ENCODE results near the gene POLD3. TPM values are rescaled to one million over a fixed set of nuclear protein-coding genes. Genes with fewer than 3 reads are reported as not detected.
"Not testable (repeated sequence)": the region's sequence is repeated elsewhere in the genome, so short reads cannot be mapped to it uniquely, and the experiment has no call there.

The POLD3 gene
- total RNA-seq, 1 experiment from 2014 or later, result 28.4 TPM

DNA sequence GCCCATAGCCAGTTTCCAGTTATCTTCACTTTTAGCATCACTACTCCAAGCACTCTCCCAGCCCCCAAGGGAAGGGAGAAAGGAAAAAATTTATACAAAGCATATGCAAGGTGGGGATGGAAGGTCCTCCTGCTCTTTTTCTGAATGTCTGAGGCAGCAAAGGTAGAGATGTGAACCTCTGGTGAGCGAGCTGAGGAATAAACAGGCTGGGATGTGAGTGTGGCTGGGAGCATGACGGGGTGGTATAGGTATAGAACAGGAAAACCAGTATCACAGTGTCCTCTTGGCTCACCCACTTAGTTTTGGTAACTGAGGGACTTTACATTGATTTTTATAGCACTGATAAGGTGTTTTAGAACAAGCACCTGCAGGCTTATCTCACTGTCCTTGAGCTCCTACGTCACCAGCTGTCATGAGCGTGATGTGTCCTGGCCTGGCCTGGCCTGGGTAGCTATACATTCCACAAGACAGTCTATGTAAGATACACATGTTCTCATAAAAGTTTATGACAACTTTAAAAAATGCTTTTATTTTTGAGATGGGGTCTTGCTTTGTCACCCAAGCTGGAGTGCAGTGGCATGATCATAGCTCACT, 10.3 kb upstream of the POLD3 start:
- ATAC-seq (no peak), DNase-seq (no peak)
- H3K4me3 ChIP-seq (ENCODE audit: low read length), result no peak overlapping the region
- H3K36me3 ChIP-seq (ENCODE audit: low read depth, low read length), result no peaks in the 10 kb centered on the region
- no peaks in the 10 kb centered on the region for H3K9me2 ChIP-seq (replicated peaks; ENCODE audit: low read length)
- no peaks in the 10 kb centered on the region for H4K20me1 ChIP-seq (ENCODE audit: low read length)
- no peaks in the 10 kb centered on the region for H3F3A ChIP-seq (ENCODE audit: low read length, unreplicated experiment)
- H2AFZ ChIP-seq (ENCODE audit: low read length), result no peak overlapping the region
- H3K27me3 ChIP-seq (ENCODE audit: low read length), result no peaks in the 10 kb centered on the region
- no peak overlapping the region for H3K27ac ChIP-seq (ENCODE audit: low read length)
- ChIA-PET POLR2A (ENCODE audit: unreplicated experiment) (interaction anchor here (0.5 kb wide), 1 partner anchor 25 kb away, joined by 4 read pairs; no protein-coding TSS in a partner anchor), CTCF (interaction anchor here (0.5 kb wide), 1 partner anchor 911 kb away, joined by 3 read pairs; no protein-coding TSS in a partner anchor)
- no peaks in the 10 kb centered on the region for H3K4me1 ChIP-seq (ENCODE audit: insufficient read depth, low read length)
- H3K79me2 ChIP-seq (ENCODE audit: low read length), result no peaks in the 10 kb centered on the region
- H3K9ac ChIP-seq (ENCODE audit: low read length), result no peak overlapping the region
- TF ChIP-seq, protein P1, sequence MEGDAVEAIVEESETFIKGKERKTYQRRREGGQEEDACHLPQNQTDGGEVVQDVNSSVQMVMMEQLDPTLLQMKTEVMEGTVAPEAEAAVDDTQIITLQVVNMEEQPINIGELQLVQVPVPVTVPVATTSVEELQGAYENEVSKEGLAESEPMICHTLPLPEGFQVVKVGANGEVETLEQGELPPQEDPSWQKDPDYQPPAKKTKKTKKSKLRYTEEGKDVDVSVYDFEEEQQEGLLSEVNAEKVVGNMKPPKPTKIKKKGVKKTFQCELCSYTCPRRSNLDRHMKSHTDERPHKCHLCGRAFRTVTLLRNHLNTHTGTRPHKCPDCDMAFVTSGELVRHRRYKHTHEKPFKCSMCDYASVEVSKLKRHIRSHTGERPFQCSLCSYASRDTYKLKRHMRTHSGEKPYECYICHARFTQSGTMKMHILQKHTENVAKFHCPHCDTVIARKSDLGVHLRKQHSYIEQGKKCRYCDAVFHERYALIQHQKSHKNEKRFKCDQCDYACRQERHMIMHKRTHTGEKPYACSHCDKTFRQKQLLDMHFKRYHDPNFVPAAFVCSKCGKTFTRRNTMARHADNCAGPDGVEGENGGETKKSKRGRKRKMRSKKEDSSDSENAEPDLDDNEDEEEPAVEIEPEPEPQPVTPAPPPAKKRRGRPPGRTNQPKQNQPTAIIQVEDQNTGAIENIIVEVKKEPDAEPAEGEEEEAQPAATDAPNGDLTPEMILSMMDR (conservative IDR thresholded peaks at IDR 0.05; ENCODE audit: low read depth, low read length), result no peak
- TF ChIP-seq EZH2 (IDR thresholded peaks at IDR 0.05; ENCODE audit: low read length, unreplicated experiment) (no peak), EZH2phosphoT487 (IDR thresholded peaks at IDR 0.05; ENCODE audit: borderline replicate concordance, low read length) (no peak)
- intact Hi-C loops (cut with micrococcal nuclease), result no loop called here
- no peak overlapping the region for H3K4me2 ChIP-seq (ENCODE audit: low read length)
- no peaks in the 10 kb centered on the region for H3K9me3 ChIP-seq (ENCODE audit: low read length)
- no TSS peak for BruUV-seq (replicated peaks)

DNA sequence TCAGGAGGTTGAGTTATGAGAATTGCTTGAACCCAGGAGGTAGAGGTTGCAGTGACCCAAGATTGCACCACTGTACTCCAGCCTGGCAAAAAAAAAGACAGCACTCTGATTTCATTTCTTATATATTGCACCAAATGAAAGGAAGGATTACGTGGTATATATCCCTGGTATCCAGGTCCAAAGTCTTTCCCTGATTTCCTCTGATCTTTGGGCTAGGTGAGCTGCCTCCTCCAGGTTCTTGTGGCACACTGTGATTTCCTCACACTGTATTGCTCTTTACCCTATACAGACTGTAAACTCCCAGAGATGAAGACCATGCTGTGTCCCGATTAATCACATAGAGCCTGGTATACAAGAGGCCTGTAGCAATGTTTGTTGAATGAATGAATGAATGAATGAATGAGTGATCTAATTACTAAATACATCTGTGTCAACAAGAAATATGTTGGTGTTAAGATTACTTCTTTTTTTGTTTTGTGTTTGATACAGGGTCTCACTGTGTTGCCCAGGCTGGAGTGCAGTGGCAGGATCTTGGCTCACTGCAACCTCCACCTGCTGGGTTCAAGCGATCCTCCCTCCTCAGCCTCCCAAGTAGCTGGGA, 9.3 kb upstream of the POLD3 start:
- H3K36me3 ChIP-seq (ENCODE audit: low read depth, low read length), result no peaks in the 10 kb centered on the region
- ChIA-PET POLR2A (ENCODE audit: unreplicated experiment) (no interaction called here), CTCF (interaction anchor here (0.6 kb wide), 1 partner anchor 596 kb away, joined by 3 read pairs; no protein-coding TSS in a partner anchor)
- DNase-seq, result no peak
- ATAC-seq, result no peak
- no peak overlapping the region for H2AFZ ChIP-seq (ENCODE audit: low read length)
- no peaks in the 10 kb centered on the region for H3K9me2 ChIP-seq (replicated peaks; ENCODE audit: low read length)
- no TSS peak for BruUV-seq (replicated peaks)
- H3F3A ChIP-seq (ENCODE audit: low read length, unreplicated experiment), result no peaks in the 10 kb centered on the region
- H4K20me1 ChIP-seq (ENCODE audit: low read length), result no peaks in the 10 kb centered on the region
- H3K27me3 ChIP-seq (ENCODE audit: low read length), result no peaks in the 10 kb centered on the region
- intact Hi-C loops (cut with micrococcal nuclease), result no loop called here
- H3K4me2 ChIP-seq (ENCODE audit: low read length), result no peak overlapping the region
- H3K4me1 ChIP-seq (ENCODE audit: insufficient read depth, low read length), result no peaks in the 10 kb centered on the region
- no peak overlapping the region for H3K27ac ChIP-seq (ENCODE audit: low read length)
- no peak overlapping the region for H3K4me3 ChIP-seq (ENCODE audit: low read length)
- H3K9me3 ChIP-seq (ENCODE audit: low read length), result no peaks in the 10 kb centered on the region
- TF ChIP-seq EZH2phosphoT487 (IDR thresholded peaks at IDR 0.05; ENCODE audit: borderline replicate concordance, low read length) (no peak), EZH2 (IDR thresholded peaks at IDR 0.05; ENCODE audit: low read length, unreplicated experiment) (no peak)
- TF ChIP-seq, protein P1 (conservative IDR thresholded peaks at IDR 0.05; ENCODE audit: low read depth, low read length), result no peak
- H3K9ac ChIP-seq (ENCODE audit: low read length), result no peak overlapping the region
- no peaks in the 10 kb centered on the region for H3K79me2 ChIP-seq (ENCODE audit: low read length)

DNA sequence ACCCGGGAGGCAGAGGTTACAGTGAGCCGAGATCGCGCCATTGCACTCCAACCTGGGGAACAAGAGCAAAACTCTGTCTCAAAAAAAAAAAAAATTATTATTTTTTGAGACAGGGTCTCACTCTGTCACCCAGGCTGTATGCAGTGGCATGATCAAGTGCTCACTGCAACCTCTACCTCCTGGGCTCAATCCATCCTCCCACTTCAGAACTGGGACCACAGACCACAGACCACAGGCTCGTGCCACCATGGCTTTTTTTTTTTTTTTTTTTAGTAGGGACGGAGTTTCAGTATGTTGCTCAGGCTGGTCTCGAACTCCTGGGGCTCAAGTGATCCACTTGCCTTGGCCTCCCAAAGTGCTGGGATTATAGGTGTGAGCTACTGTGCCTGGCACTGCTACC, 1.9 kb upstream of the POLD3 start:
- H3K4me3 ChIP-seq (ENCODE audit: low read length); H3F3A ChIP-seq (ENCODE audit: low read length, unreplicated experiment); H3K27me3 ChIP-seq (ENCODE audit: low read length); CTCF ChIA-PET; POLR2A ChIA-PET (ENCODE audit: unreplicated experiment); H3K9me3 ChIP-seq (ENCODE audit: low read length); H3K9me2 ChIP-seq (replicated peaks; ENCODE audit: low read length); H2AFZ ChIP-seq (ENCODE audit: low read length); H4K20me1 ChIP-seq (ENCODE audit: low read length); H3K9ac ChIP-seq (ENCODE audit: low read length); intact Hi-C loops (cut with micrococcal nuclease); BruUV-seq (replicated peaks); H3K4me2 ChIP-seq (ENCODE audit: low read length); ATAC-seq; H3K27ac ChIP-seq (ENCODE audit: low read length); DNase-seq: not testable (repeated sequence)
- peaks cover 17% of the 10 kb centered on the region for H3K36me3 ChIP-seq (ENCODE audit: low read depth, low read length)
- peaks cover 19% of the 10 kb centered on the region for H3K4me1 ChIP-seq (ENCODE audit: insufficient read depth, low read length)
- H3K79me2 ChIP-seq (ENCODE audit: low read length), result peaks cover 31% of the 10 kb centered on the region

Measured in PC-3 (cell line).